Stimulated activated CD4-positive, alpha-beta T cell treated with anti-CD3 and anti-CD28 coated beads, TNF-alpha, amount 100 ng/mL, for 24 hours (primary cell): ENCODE data around the gene LRRC58.
A peak's percentile ranks its signal among the peaks of the same experiment; 100 is the strongest.
"Not testable (repeated sequence)": the region's sequence is repeated elsewhere in the genome, so short reads cannot be mapped to it uniquely, and the experiment has no call there.

Experiments used
- DNase-seq, 3 experiments: peaks; one replicate each; pipeline ENCODE4 v3.0.0-alpha.2; 2020; ENCODE audit warnings: low read depth in 3 of 3

Gene LRRC58

DNA sequence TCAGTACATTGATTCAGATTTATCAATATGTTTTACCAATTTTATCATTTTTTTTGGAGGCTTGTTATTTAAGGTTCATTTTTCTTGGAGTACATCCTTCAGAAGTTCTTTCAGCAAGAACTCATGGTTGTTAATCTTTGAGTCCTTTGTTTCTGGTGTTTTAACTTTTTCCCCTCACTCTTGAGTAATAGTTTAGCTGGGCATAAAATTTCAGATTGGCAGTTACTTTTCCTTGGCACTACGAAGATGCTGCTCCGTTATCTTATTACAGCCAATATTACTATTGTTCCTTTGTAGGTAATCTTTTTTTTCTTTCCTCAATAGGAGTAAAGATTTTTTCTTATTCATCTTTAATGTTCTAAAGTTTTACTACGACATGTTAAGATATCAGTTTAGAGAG is 9.8 kb downstream of the LRRC58 start:
- no peak for DNase-seq

DNA sequence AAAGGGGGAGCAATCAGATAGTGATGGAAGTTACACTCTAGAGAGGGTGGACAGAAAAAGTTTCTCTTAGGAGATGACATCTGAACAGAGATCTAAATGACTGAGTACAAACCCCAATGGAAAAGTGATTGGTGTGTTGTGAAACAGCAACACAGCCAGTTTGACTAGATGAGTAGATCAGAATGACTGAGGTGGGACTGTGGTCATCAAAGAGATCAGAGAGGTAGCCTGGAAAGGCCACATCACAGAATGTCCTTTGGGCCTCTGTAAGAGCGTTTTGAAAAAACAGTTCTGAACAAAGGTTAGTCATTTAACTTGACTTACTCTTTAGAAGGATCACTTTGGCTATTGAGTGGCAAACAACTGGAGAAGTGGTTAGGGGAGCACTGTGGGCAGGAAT is 10.6 kb downstream of the LRRC58 start:
- no peak for DNase-seq

DNA sequence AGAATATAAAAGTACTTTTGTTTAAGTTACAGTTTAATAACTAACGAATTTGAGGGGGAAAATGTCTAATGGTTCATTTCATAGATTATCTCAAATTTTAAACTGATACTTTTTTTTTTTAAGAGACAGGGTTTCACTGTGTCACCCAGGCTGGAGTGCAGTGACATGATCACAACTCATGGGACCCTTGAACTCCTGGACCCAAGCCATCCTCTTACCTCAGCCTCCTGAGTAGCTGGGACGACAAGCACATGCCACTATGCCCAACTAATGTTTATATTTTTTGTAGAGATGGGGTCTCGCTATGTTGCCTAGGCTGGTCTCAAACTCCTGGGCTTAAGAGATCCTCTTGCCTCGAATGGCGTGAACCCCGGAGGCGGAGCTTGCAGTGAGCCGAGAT is 16.5 kb downstream of the LRRC58 start:
- no peak for DNase-seq

DNA sequence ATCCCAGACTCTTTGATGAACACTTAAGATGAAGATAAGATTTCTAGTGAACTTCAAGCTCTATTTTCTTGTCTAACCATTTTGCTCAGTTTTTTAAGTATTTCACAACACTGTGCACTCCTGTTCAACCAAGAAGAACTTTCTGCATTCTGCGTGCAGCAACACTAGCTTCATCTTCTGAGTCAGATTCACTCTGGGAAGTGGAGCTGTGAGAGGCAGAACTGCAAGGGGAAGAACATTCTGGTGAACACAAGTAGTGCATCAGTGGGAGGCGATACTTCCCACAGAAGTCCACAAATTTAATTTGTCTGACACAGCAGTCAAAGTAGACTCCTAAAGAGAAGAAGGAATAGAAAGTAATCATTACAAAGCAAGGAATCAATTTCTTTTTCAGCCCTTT is 18.1 kb downstream of the LRRC58 start:
- DNase-seq, result no peak

DNA sequence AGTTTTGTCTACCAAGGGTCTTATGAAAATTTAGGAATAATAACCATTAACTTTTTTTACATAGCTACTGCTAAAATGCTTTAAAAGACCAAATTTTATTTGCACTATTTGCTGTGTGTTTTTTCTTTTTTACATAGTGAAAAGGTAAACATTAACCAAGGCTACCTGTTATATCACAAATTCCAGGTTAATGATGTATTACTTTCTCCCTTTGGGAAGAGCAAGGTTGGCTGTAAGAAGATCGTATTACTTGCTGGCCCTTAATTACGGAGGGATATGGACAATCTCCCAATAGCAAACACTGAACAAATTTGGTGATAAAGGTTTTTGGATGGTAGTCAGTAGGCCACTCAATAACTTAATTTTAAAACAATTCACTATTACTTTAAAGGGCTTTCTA is 22.4 kb downstream of the LRRC58 start:
- no peak for DNase-seq

DNA sequence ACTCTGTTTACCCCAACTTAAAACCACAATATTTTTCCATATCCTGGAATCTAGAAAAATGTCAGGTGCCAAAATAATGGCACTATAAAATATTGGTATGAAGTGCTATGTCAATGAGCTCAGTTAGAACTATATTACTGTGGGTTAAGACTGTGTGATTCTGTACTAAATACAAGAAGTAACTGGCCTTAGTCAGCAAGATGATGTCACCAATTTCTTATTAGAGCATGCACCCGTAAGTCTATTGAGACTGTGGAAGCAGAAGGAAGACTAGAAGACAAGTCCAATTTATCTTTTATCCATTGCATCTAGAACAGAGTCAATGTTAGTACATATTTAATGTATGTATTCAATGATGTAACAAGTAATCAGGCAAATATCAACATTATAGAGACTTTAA is 25.0 kb downstream of the LRRC58 start:
- no peak for DNase-seq

DNA sequence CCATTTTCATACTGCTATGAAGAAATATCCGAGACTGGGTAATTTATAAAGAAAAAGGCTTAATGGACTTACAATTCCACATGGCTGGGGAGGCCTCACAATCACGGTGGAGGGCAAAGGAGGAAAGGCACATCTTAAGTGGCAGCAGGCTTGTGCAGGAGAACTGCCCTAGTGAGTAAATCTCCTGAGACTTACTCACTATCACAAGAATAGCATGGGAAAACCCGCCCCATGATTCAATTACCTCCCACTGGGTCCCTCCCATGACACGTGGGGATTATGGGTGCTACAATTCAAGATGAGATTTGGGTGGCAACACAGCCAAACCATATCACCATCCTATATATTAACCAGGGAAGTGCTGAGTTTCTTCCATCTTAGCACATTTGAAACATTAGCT is 25.4 kb downstream of the LRRC58 start:
- DNase-seq, result peak in 1 of 3 experiments; percentile 8

DNA sequence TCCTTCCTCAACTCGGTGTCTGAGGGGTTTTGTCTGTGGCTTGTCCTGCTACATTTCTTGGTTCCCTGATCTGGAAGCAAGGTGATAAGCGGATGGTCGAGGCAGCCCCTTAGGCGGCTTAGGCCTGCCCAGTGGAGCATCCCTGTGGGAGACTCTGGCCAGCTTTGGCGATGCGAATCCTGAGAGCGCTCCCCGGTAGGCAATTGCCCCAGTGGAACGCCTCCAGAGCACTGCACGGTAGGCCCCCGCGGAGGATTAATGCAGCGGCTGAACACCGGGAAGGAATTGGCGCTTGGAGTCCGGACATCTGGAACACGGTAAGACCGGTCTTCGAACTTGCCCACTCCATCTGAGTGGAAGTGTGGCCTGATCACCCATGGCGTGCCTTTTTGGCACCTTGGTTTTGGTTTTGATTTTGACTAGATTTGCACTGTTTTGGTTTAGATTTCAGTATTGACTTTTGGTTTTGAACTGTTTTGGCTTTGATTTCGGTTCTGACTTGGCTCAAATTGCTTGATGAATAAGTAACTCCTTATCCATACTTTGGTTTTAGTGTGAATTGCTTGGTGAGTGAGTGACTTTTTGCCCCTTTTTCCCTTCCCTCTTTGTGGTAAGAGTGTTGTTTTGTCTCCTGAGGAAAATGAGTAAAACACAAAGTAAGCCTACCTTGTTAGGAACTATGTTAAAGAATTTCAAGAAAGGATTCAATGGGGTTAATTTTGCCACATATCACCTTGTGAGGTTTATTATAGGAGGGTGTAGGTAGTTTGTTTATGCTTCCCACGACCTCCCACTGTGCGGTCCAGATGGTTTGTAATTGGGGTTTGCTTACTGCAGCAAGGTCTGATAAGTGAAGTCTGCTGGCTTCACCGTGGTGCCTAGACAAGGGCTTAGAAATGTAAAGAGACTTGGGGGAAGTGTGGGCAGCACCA is 37.0 kb downstream of the LRRC58 start:
- DNase-seq, result no peak

DNA sequence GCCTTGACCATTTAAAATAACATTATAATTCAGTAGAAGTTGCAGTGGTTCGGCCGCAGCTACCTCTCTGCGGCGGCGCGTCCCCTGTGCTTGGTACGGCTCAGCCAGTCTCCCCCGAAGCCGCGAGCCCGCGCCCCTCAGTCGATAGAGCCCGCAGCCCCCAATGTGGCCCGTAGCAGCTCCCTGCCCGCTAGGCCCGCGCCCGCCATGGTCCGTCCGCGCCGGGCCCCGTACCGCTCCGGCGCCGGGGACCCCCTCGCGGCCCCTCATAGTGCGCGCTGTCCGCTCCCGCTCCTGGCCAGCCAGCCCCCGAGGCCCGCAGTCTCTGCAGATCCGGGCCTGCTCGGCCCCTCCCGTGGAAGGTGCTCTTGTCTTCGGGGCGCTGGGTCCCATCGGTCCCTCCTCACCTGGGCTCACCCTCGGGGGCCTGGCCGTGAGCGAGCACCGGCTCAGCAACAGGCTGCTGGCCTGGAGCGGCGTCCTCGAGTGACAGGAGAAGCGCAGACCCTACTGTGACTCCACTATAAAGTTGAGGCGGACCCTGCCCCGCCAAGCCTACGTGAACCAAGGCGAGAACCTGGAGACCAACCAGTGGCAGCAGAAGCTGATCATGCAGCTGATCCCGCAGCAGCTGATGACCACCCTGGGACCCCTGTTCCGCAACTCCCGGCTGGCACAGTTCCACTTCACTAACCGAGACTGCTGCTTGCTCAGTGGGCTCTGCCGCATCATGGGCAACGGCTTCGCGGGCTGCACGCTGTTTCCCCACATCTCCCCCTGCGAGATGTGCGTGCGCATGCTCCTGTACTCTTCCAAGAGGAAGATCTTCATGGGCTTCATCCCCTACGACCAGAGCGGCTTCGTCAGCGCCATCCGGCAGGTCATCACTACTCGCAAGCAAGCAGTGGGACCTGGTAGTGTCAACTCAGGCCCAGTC is 42.4 kb downstream of the LRRC58 start:
- DNase-seq, result no peak

DNA sequence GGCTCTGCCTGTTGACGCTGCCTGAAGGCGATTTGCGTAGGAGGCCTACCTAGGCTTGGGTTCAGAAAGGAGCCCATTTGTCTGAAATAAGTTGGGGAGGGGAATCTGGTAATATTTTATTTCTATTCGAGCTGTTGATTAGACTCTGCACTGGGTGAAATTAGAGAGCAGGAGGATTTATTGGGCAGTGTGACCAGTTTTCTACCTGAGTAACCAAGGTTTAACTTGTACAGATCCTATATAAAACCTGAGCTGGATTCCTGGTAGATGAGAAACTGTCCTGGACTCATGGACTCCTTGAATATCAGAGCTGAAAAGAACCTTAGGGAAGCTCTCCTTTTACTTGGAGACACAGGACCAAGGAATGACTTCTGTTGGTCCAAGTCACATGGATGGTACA is 44.5 kb downstream of the LRRC58 start:
- no peak for DNase-seq

DNA sequence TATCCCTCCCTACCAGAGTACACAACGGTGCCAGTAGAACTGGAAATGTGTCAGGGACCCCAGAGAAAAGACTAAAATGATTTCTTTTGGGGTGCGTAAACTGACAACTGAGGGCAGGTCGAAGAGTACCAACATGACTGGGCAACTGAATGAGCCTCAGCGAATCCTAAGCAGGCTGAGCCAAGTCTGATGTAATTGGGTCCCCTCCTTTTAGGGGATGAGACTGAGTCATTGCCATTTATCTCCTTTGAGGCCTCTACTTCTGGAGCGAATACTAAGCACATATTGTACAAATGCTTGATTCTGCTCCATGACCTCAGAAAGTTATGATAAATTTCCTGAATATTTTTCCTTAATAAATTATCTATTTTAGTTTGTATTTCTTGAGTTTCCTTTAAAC is 46.8 kb downstream of the LRRC58 start:
- DNase-seq, result no peak

DNA sequence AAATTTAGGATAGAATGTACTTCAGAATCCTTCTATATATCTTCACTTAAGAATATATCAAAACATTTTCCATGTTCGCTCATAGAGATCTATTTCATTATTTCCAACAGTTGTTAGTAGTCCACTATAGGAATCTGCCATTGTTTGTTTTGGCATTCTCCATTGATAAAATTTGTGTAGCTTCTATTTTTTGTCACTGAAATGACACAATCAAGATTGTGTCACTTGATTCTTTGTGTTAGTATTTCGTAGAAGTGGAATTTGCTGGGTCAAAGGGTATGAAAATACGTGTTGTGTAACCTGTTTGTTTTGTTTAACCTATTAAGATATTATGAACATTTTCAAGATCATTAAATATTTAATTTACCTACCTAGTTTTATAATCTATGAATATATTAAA is 48.2 kb downstream of the LRRC58 start:
- no peak for DNase-seq

DNA sequence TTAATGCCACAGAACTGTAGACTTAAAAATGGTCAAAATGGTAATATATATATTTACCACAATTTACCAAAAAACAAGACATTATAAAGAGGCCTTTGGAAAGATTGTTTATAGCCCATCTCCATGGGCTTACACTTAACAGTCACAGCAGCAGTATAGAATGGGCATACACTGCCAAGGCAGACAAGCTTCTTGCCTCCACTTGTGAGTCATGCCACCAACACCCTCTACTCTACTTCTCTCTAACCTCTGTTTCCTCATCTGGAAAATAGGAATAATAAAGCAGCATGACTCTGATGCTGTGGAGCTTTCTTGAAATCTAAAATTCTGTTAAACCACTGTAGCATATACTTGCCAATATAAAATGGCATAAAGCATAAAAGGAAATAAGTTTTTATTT is 49.8 kb downstream of the LRRC58 start:
- DNase-seq, result no peak

DNA sequence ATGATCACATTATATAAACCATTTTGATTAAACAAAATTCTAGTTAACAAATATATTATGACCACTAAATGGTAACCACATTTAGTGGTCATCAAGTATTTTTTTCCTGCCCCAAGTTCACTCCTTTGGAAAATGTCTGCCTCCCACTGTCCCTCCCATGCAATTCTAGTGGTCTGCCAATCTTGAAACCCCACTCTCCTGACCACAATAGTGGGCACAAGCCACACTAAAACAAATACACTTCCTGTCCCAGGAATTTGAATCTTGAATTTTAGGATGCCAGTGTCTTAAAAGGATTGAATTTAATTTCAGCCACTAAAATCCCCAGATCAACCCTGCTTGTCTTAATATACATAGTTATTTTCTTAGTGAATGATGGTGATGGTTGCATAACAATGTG is 50.2 kb downstream of the LRRC58 start:
- DNase-seq, result no peak

DNA sequence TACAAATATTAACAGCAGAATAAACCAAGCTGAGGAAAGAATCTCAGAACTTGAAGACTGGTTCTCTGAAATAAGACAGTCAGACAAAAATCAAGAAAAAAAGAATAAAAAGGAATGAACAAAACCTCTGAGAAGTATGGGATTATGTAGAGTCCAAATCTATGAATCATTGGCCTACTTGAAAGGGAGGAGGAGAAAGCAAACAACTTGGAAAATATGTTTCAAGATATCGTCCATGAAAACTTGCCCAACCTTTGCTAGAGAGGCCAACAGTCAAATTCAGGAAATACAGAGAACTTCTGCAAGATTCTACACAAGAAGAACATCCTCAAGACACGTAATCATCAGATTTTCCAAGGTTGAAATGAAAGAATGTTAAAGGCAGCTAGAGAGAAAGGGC is 57.6 kb downstream of the LRRC58 start:
- not testable (repeated sequence) for DNase-seq

DNA sequence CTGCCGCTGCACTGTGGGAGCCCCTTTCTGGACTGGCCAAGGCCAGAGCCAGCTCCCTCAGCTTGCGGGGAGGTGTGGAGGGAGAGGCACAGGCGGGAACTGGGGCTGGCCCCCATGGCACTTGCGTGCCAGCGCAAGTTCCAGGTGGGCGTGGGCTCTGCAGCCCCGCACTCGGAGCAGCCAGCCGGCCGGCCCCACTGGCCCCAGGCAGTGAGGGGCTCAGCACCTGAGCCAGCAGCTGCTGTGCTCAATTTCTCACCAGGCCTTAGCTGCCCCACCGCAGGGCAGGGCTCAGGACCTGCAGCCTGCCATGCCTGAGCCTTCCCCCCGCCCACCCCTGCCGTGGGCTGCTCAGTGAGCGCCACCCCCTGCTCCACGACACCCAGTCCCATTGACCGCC is 59.5 kb downstream of the LRRC58 start:
- DNase-seq, result no peak

DNA sequence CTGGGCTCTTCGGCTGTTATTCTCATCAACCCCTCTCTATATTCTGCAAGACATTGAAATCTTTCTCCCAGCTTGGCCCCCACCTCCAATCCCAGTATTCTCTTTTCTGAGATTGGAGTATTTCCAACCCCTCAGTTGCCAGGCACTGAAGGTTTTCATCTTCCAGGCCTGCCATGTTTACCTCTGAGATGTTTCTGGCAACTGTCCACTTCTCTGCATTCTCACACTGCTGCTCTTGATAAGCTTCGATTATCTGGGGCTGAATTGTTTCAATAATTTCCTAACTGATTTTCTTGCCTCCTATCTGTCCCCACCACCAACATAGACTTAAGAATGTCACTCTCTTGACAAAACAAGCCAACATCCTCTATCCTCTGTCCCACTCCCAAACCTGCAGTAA is 62.7 kb downstream of the LRRC58 start:
- no peak for DNase-seq

DNA sequence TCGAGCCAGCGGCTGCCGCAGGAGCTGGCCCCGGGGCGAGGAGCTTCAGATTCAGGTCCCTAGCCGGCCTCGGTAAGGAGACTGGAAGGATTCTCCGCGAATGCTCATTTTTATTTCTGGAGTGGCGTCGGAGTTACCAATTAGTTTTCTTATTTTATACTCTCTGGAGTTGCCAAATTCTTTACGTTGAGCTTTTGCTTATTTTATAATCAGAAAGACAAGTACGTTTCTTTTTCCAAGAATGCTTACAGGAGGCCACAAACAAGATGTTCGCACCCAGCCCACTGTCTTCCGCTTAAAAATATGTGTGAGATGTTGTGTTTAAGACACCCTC is 63.7 kb downstream of the LRRC58 start:
- DNase-seq, result no peak

DNA sequence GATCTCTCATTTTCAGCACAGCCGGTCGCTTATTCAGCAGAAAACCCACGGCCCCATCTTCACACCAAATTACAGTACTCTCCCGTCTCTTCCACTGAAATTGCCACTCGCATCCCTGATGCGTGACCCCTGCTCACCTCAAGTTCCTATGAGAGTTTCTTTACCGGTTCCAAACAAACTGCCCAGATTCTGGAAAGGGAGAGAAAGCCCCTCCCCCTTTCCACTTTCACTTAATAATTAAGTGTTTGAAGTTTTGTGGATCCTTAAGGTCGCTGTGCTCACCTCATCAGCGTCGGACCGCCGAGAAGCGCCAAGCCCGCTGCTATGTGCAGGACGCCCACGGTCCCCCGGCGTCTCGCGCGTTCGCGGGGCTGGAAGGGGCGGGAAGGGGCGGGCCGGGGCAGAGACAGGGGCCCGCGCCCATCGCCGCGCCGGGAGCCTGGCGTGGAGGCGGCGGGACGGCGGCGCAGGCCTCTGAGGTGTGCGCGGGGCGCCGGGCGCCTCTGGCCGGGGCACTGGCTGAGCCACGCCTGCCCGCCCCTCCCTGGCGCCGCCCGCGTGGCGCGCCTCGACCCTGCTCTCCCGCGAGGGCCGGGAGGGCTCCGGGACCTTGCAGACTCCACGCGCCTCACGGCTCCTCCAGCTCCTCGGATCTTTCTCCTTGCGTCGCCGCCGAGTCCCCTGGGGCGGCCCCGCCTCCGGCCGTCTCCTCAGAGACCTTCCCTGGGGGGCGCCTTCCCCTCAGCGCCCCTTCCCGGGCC is 64.2 kb downstream of the LRRC58 start, which contains the start of gene GPR156:
TSS of gene GPR156 (minus strand) at position 476 of the 761 bp plus-strand sequence. CDS start 41,124 bp downstream, outside the sequence.
- peak in 1 of 3 experiments; percentile 2 for DNase-seq

DNA sequence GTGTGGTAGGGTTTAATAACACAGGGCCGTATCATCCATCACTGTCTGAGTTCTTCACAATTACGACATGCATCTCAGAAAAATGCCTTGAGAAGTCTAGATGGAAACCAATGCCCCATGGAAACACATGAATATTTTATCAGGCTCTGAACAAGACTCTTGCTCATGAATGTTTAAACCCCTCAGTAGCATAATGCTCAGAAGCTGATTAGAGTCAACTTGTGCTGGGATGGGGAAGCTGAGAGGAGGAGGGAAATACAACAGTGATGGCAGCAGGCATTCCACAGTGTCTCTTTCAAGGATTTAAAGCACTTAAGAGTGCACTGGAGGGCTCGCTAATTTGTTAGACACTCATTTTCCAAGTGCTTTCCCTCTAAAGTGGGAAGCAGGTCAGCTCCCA is 67.9 kb downstream of the LRRC58 start:
- no peak for DNase-seq

DNA sequence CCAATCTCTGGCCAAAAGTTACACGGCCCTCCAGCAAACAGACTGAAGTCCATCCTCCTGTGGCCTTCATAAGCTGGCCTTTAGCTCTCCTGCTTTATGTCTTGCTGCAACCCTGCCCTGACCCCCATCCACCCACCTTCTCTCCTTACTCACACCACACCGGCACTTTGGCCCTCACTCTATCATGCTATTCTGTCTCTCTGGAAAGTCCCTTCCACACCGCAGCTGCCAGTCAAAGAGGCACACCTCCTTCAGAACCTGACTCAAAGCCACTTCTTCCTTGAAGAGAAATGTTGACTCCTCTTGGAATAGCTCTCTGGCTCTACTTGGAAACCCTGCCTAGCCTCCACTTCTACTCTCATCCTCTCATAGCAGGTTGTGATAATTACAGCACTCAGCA is 68.6 kb downstream of the LRRC58 start:
- DNase-seq, result no peak

DNA sequence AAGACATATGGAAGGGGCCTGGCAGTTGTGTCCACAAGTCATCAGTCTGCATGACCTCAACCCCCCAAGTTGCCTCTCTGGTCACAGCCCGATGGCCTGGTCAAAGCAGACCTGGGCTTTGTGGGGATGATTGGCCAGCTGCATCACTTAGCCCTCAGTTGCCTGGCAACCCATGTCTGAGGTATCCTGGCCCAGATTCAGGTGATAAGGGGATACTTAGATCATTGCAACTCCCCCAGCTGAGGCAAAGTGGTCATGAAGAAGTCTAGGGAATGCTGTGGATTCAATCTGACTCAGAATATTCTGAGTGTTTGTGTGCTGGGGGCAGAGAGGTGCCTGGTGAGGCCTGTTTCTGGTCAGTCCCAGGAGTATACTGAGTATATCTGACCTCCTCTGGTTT is 69.1 kb downstream of the LRRC58 start:
- DNase-seq, result no peak
